Thyroid gland (tissue), 4 donors: ENCODE results near the gene SLC17A7. TPM values are rescaled to one million over a fixed set of nuclear protein-coding genes. Genes with fewer than 3 reads are reported as not detected.

Experiments
- DNase-seq, 2 donors: peaks; one replicate each; pipeline ENCODE4 v3.0.0-alpha.2; 2019
- H3K27ac ChIP-seq, 3 donors: fragments of 200-600 bp; sonication (generic); 1 replicate in 2 of 3; 2 replicates in 1 of 3; pipeline ENCODE4 v1.5.1; 2016 to 2019; ENCODE audit warnings: mild to moderate bottlenecking in 1 of 3, moderate library complexity in 1 of 3
- H3K27me3 ChIP-seq: fragments of 200-600 bp; sonication (generic); one replicate; pipeline ENCODE4 v1.5.1; 2019
- H3K36me3 ChIP-seq, 2 donors: fragments of 200-600 bp; sonication (generic); one replicate each; pipeline ENCODE4 v1.5.1; 2016 to 2019
- H3K4me1 ChIP-seq, 2 donors: fragments of 200-600 bp; sonication (generic); one replicate each; pipeline ENCODE4 v1.5.1; 2017 to 2019
- H3K4me3 ChIP-seq, 3 donors: fragments of 200-600 bp; sonication (generic); replicated peaks in 1 of 3; 1 replicate in 2 of 3; 2 replicates in 1 of 3; pipeline ENCODE4 v1.5.1; 2016; ENCODE audit warnings: mild to moderate bottlenecking in 1 of 3
- H3K9me3 ChIP-seq: fragments of 200-600 bp; sonication (generic); one replicate; pipeline ENCODE4 v1.5.1; 2017
- CTCF ChIP-seq, 6 experiments: fragments of 200-600 bp in 3 of 6; fragments of 450-650 bp in 3 of 6; sonication (generic) in 3 of 6; IDR thresholded peaks; one replicate each; pipeline ENCODE4 v1.5.1; 2016 to 2019; ENCODE audit warnings: antibody characterized with exemption in 6 of 6, mild to moderate bottlenecking in 2 of 6, inconsistent platforms in 1 of 6, moderate library complexity in 1 of 6
- POLR2A ChIP-seq, 2 donors: fragments of 450-650 bp; IDR thresholded peaks; one replicate each; pipeline ENCODE4 v1.6.1; 2017; ENCODE audit warnings: antibody characterized with exemption in 2 of 2, mild to moderate bottlenecking in 2 of 2, moderate library complexity in 1 of 2
- WGBS, 2 donors: methylation state at CpG; one replicate each; pipeline ENCODE4 v1.1.5; 2017; 5-methylcytosine and 5-hydroxymethylcytosine counted together
- intact Hi-C: fragments of 100-400 bp; cut with DNase I; formaldehyde crosslinking; loops from one replicate; pipeline ENCODE4 v1.15.1; 2023
- total RNA-seq, 4 donors: library from RNA; depleted of rRNA; stranded (reverse); fragments of >200 nt; gene quantifications; one replicate each; pipeline ENCODE4 v1.2.3, GENCODE V29; 2016

Gene SLC17A7
- total RNA-seq, 4 donors from 2014 or later = 0.73 to 1.5 (median 1.3) TPM

DNA sequence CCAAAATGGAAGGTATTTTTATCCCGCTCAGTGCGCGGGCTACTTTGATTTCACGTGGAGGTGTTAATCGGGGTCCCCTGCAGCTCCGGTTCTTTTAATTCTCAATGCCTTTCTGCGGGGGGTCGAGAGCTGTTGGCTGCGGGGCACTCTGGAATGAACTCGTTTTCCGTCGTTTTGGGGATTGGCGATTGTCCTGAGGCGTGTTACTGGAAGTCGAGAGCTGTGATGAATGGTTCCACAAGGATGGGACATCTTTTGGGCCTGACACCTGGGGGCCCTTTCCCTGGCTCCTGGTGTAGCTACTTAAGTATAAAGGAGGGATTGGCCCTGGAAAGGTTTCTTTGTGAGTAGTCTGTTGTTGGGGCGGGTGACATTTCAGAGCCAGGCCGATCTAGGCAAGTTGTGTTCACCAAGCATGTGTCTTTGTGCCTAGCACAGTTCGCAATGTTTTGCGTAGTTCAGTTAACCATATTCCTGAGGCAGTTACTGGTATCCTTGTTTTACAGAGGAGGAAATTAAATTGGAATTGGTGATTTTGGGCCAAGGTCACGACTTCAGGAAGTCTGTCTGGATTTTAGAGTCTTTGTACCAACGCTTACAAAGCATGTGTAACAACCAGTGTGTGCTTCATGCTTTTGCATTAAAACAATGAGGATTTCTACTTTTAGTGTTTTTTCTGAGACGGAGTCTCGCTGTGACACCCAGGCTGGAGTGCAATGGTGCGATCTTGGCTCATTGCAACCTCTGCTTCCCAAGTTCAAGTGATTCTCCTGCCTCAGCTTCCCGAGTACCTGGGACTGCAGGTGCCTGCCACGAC lies 46.9 kb upstream of the SLC17A7 start:
- Histone ChIP-seq H3K27me3 (no peaks in the 10 kb centered on the region), H3K4me3 (peak overlapping the region; percentile 75 to 85 (median 78)), H3K9me3 (no peaks in the 10 kb centered on the region), H3K4me1 (peaks cover 18 to 20% of the 10 kb centered on the region in 2 donors), H3K36me3 (peaks cover 37 to 39% of the 10 kb centered on the region in 2 donors), H3K27ac (peak overlapping the region; percentile 57 to 89 (median 87))
- 1 to 2% methylated on average over 21 to 24 of the region's 26 CpGs for WGBS, 2 donors
- DNase-seq = no peak
- intact Hi-C loops = no loop called here
- TF ChIP-seq POLR2A (IDR thresholded peaks at IDR 0.05) (no peak), CTCF (IDR thresholded peaks at IDR 0.05) (no peak)

- Histone ChIP-seq H3K4me3 (peak within 1 kb of the TSS; percentile 75 to 85 (median 78)), H3K36me3 (peaks cover 29 to 31% of the 10 kb centered on the region in 2 donors), H3K27me3 (no peaks in the 10 kb centered on the region), H3K27ac (peak within 1 kb of the TSS; percentile 73 to 89 (median 87)), H3K9me3 (no peaks in the 10 kb centered on the region), H3K4me1 (peaks cover 18 to 20% of the 10 kb centered on the region in 2 donors)
- WGBS, 2 donors = 1% methylated on average over 24 to 39 of the region's 57 CpGs
- TF ChIP-seq CTCF (IDR thresholded peaks at IDR 0.05) (peak in 1 of 6 experiments; percentile 14), POLR2A (IDR thresholded peaks at IDR 0.05) (peak; percentile 94 to 98)
- DNase-seq = peak; percentile 100
- intact Hi-C loops = no loop called here
These were observed 46.1 kb upstream of the SLC17A7 start, which contains the start of gene RPL13A for GRCh38 chr19:49487277-49488045. Gene RPL13A (plus strand): TSS chr19:49487608. CDS start chr19:49487630, 22 bp downstream.

- H3K4me3 ChIP-seq = no peak overlapping the region
- no peak for DNase-seq
- H3K27ac ChIP-seq = peak overlapping the region; percentile 54 to 73 (median 72)
- TF ChIP-seq CTCF (IDR thresholded peaks at IDR 0.05) (no peak), POLR2A (IDR thresholded peaks at IDR 0.05) (no peak)
- H3K9me3 ChIP-seq = no peaks in the 10 kb centered on the region
- H3K27me3 ChIP-seq = no peaks in the 10 kb centered on the region
- 57 to 71% methylated on average over 15 to 21 of the region's 23 CpGs for WGBS, 2 donors
- peaks cover 23 to 24% of the 10 kb centered on the region in 2 donors for H3K36me3 ChIP-seq
- intact Hi-C loops = no loop called here
- H3K4me1 ChIP-seq = peaks cover 18 to 20% of the 10 kb centered on the region in 2 donors
These were observed 45.5 kb upstream of the SLC17A7 start for GRCh38 chr19:49486710-49487276.

- Histone ChIP-seq H3K27me3 (no peaks in the 10 kb centered on the region), H3K27ac (no peak overlapping the region), H3K9me3 (no peaks in the 10 kb centered on the region), H3K4me3 (no peak overlapping the region), H3K4me1 (peaks cover 18 to 20% of the 10 kb centered on the region in 2 donors), H3K36me3 (peaks cover 17 to 19% of the 10 kb centered on the region in 2 donors)
- intact Hi-C loops = no loop called here
- 94 to 98% methylated on average over 6 to 7 of the region's 7 CpGs for WGBS, 2 donors
- TF ChIP-seq POLR2A (IDR thresholded peaks at IDR 0.05) (no peak), CTCF (IDR thresholded peaks at IDR 0.05) (no peak)
- no peak for DNase-seq
These were observed 44.9 kb upstream of the SLC17A7 start for GRCh38 chr19:49486232-49486631.
